Frontal cortex (tissue), 4 donors: ENCODE results near the gene GLB1L3. TPM values are rescaled to one million over a fixed set of nuclear protein-coding genes. Genes with fewer than 3 reads are reported as not detected.
"Not testable (repeated sequence)": the region's sequence is repeated elsewhere in the genome, so short reads cannot be mapped to it uniquely, and the experiment has no call there.

Source experiments
- DNase-seq, 2 donors: peaks; one replicate each; pipeline ENCODE4 v3.0.0; 2012; ENCODE audit warnings: low spot score in 2 of 2
- FAIRE-seq: peaks from 2 replicates; lab custom pipeline; 2012; peaks lifted over from hg19 to GRCh38; lab: Jason Lieb, UNC
- total RNA-seq: library from RNA; depleted of rRNA; stranded (reverse); fragments of >200 nt; gene quantifications from one replicate; pipeline ENCODE4 v1.2.3, GENCODE V29; 2014
- donor health status: control.
- donor health status: control.
- donor health status: control.

GLB1L3 gene
- total RNA-seq, 1 donor from 2014 or later, result 0.41 TPM

DNA sequence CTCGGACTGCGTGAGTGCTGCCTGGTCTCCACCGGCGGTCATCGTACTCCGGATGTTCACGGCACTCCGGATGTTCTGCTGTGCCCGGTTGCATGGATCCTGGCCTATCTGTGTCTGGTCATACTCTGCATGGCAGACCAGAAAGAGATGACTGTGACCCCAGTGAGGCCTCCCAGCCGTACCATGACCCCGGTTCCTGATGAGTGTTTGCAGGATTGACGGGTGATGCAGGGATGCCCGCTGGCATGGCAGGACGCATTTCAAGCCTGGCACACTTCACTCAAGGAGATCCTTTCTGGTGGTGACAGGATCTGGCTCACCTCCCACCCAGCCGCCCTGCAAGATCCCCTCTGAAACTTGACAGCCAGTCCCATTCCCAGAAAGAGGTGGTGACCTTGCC lies 61.9 kb downstream of the GLB1L3 start:
- DNase-seq (no peak), FAIRE-seq (no peak)

DNA sequence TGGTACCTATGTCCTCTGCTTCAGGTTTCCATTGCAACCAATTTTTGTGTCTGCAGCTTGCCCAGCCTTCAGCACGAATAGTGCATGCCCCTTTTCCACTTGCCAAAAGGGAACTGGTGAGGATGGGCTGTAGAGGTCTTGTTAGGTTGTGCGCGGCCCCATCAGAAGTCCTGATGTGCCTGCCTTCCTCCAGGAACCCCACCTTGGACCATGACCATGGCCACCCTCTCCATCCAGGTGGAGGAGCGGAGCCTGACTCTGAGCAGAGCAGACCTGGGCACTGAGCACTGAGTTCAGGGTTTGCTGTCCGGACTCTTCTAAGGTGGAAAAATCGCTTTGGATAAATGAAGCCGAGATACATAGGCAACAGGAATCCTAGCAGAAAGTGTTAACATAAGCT lies 62.5 kb downstream of the GLB1L3 start:
- FAIRE-seq (no peak), DNase-seq (no peak)

GRCh38 chr11:134339756-134340155 lies 63.6 kb downstream of the GLB1L3 start:
- no peak for DNase-seq
- FAIRE-seq, result no peak

DNA sequence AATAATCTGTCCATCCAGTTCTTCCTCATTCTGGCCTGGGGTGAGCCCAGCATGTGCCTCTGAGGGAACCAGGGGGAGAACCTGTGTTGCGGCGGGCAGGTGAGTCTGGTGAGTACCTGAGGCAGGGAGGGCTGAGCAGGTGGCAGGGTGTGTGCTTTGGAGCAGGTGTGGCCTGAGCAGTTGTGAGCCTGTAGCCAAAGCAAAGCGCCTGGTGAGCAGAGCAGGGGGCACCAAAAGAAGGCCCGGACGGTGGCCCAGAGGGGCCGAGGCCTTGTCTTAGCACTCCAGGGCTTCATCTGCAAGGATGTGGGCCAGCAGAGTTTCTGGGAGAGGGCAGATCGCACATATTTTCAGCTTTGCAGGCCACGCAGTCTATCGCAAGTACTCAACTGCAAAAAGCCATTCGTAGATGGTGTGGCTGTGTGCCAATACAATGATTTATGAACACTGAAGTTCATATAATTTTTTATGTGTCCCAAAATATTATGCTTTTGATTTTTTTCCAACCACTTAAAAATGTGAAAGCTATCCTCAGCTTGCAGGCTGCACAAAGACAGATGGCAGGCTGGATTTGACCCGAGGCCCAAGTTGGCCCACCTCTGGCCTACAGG lies 64.3 kb downstream of the GLB1L3 start:
- DNase-seq (no peak), FAIRE-seq (no peak)

GRCh38 chr11:134341805-134342571 lies 65.8 kb downstream of the GLB1L3 start:
- no peak for DNase-seq
- no peak for FAIRE-seq

GRCh38 chr11:134342572-134343340 lies 66.6 kb downstream of the GLB1L3 start:
- DNase-seq (no peak), FAIRE-seq (no peak)

- FAIRE-seq (no peak), DNase-seq (no peak)
These were observed 67.5 kb downstream of the GLB1L3 start for GRCh38 chr11:134343646-134344045.

DNA sequence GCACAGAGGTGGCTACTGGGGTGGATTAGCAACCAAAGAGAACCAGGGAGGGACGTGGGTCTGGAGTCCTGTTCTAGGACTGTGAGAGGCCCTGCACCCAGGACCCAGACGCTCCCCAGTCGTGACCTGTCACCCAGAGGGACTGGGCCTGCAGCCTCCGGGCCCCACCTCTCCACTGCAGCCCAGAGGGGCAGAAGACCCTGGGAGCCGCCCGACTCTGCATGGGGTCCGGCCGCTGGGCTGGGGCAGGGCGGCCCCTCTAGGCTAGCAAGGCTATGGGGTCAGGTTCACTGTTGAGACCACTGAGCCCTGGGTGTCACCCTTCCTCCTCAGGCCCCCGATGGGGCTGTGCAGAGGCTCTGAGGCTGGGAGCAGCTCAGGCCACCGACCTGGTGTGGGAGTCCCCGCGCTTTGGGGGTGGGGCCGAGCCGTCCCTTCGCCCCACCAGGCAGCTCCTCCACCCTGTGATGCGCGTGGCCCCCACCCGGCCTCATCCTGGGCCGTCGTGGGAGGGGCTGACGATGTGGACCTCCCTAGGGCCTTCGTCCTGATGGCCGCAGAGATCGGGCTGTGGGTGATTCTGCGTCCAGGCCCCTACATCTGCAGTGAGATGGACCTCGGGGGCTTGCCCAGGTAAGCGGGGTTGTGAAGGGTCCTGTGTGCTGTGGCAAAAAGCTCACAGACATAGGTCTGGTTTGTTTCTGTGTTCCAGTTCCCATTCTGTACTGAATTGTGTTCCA lies 68.5 kb downstream of the GLB1L3 start:
- DNase-seq, FAIRE-seq: not testable (repeated sequence)

DNA sequence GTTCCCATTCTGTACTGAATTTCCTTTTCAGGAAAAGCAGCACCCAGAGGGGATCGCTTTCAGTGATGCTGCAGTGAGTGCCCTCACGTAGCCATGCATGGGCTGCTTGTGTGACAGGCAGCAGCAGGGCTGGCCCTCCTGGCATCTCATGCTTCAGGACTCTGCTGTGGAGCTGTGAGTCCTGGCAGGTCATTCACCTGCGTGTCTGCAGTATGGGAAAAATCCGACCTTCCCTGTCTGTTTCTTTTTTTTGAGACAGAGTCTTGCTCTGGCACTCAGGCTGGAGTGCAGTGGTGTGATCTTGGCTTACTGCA lies 69.0 kb downstream of the GLB1L3 start:
- FAIRE-seq, result no peak
- DNase-seq, result no peak

DNA sequence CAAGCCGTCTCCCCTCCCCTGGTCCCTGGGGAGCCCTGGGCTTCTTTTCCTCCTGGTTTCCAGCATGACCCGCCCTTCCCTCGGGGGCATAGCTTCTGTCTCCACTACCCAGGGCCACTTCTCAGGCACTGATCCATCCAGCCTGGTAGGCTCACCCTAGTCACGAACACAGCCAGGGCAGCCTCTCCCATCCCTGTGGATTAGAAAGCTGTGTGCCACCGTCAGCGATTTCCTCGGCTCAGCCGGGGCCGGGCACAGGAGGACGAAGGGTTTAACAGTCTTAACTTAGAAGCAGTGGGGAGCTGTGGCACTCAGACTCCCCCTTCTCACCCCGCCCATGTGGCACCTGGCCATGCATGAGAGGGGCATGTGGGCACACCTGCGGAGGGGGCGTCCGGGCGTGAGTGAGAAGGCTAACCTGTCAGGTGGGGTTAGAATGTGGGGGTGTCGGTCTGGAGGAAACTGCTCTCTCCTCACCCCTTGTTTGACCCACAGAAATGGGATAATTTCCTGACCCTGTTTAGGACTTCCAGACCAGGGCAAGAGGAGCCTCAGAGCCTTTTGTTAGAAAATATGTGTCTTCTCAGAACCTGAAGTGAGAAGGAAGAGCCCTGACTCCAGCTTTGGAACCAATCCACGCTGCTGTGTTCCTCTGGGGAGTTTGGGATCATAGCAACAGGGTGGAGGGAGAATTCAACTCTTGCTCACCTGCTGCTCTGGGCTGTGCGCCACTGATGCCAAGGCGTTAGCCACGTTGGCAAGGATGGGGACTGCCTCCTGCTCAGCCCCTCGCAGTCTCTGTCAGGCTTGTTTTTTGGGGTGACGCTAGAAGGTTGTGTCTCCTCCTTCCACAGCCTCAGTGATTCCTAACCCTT lies 70.2 kb downstream of the GLB1L3 start:
- DNase-seq (no peak), FAIRE-seq (no peak)

- DNase-seq (no peak), FAIRE-seq (no peak)
These were observed 70.8 kb downstream of the GLB1L3 start for GRCh38 chr11:134346976-134347350.

DNA sequence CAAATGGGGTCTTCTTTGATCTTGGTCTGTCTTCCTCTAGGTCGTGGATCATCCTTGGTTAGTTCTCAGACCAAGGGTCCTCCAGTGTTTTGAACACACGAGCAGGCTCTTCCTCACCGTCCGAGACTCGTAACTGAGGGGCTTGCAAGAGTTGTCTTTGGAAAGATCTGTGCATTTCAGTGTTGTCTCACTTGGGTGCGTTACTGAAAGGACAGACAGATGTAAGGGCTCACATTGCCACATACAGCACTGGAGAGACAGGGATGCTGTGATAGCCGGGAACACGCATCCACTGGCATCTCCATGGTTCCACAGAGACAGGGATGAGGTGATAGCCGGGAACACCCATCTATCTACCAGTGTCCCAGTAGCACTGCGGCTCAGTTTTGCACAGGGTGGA lies 71.3 kb downstream of the GLB1L3 start:
- FAIRE-seq, result no peak
- DNase-seq, result no peak

DNA sequence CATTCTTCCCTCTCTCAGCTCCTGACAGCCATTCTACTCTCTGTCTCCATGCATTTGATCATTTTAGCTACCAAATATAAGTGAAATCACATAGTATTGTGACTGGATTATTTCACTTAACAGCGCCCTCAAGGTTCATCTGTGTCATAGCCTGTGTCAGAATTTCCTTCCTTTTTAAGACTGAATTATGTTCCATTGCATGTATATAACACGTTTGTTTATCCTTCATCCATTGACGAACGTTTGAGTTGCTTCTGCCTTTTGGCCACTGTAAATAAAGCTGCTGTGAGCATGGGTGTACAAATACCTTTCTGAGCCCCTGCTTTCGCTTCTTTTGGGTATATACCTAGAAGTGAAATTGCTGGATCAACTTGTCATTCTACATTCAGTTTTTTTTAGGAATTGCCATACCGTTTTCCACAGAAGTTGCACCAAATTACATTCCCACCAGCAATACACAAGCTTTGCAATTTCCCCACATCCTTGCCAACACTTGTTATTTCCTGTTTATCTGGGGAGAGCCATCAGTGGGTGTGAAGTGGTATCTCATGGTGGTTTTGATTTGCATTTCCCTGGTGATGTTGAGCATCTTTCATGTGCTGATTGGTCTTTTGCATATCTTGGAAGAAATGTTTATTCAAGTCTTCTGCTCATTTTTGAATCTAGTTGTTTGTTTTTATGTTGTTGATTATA lies 73.1 kb downstream of the GLB1L3 start:
- DNase-seq (no peak), FAIRE-seq (no peak)

GRCh38 chr11:134349802-134350355 lies 73.7 kb downstream of the GLB1L3 start:
- no peak for DNase-seq
- no peak for FAIRE-seq

GRCh38 chr11:134350381-134350780 lies 74.2 kb downstream of the GLB1L3 start:
- DNase-seq, result no peak
- no peak for FAIRE-seq

- no peak for FAIRE-seq
- no peak for DNase-seq
These were observed 75.9 kb downstream of the GLB1L3 start for GRCh38 chr11:134352111-134352510.

DNA sequence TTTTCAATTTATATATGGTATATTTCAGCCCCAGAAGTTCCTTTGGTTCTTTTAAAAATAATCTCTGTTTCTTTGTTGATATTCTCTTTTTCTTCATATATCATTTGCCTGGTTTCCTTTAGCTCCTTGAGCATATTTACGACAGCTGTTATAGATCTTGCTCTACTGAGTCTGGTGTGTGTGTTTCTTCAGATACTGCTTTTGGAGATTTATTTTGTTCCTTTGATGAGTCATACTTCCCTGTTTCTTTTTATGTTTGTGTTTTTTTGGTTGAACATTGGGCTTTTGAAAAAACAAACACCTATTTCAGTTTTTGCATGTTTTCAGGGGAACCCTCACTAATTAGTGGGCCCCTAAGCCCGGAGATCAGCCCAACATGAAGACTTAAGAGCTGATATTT lies 79.0 kb downstream of the GLB1L3 start:
- FAIRE-seq, result no peak
- no peak for DNase-seq

- FAIRE-seq (no peak), DNase-seq (no peak)
These were observed 79.5 kb downstream of the GLB1L3 start for GRCh38 chr11:134355656-134356055.
